Peyer's patch (tissue), 4 donors: ENCODE data around the gene SMIM20.

Source experiments
- POLR2A ChIP-seq, 2 donors: fragments of 450-650 bp; IDR thresholded peaks; one replicate each; pipeline ENCODE4 v1.5.1; 2017; ENCODE audit warnings: antibody characterized with exemption in 2 of 2, mild to moderate bottlenecking in 2 of 2, moderate library complexity in 2 of 2
- TF ChIP-seq, protein P1 (sequence below), 6 experiments: fragments of 450-650 bp in 4 of 6; fragments of 200-600 bp in 2 of 6; sonication (generic) in 1 of 6; IDR thresholded peaks; one replicate each; pipeline ENCODE4 v1.5.1; 2017 to 2019; ENCODE audit warnings: antibody characterized with exemption in 6 of 6, mild to moderate bottlenecking in 3 of 6, moderate library complexity in 1 of 6

DNA sequence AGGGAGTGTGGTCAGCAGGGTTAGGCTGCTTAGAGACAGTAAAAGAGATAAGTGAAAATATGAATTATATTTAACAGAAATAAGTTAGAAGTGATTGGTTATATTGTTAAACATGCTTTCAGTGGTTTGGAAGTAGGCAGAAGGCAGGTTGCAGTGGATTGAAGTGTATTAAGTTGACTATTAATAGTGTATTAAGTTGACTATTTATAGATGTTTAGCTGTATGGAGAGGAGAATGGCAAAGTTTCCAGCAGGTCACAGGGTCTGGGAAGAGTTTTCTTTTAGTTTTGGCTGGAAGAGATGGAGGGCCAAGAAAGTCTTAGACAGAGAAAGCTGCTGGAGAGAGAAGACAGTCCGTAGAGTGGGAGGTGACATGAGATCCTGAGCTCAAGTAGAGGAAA is 7.9 kb downstream of the SMIM20 start:
- TF ChIP-seq, protein P1, sequence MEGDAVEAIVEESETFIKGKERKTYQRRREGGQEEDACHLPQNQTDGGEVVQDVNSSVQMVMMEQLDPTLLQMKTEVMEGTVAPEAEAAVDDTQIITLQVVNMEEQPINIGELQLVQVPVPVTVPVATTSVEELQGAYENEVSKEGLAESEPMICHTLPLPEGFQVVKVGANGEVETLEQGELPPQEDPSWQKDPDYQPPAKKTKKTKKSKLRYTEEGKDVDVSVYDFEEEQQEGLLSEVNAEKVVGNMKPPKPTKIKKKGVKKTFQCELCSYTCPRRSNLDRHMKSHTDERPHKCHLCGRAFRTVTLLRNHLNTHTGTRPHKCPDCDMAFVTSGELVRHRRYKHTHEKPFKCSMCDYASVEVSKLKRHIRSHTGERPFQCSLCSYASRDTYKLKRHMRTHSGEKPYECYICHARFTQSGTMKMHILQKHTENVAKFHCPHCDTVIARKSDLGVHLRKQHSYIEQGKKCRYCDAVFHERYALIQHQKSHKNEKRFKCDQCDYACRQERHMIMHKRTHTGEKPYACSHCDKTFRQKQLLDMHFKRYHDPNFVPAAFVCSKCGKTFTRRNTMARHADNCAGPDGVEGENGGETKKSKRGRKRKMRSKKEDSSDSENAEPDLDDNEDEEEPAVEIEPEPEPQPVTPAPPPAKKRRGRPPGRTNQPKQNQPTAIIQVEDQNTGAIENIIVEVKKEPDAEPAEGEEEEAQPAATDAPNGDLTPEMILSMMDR (IDR thresholded peaks at IDR 0.05): no peak
- no peak for TF ChIP-seq POLR2A (IDR thresholded peaks at IDR 0.05)
